CMK (cell line): ENCODE data around the gene PNPLA2.

Source experiments
- DNase-seq: peaks from one replicate; pipeline ENCODE4 v3.0.0-alpha.2; 2010; ENCODE audit warnings: low read depth

The PNPLA2 gene

DNA sequence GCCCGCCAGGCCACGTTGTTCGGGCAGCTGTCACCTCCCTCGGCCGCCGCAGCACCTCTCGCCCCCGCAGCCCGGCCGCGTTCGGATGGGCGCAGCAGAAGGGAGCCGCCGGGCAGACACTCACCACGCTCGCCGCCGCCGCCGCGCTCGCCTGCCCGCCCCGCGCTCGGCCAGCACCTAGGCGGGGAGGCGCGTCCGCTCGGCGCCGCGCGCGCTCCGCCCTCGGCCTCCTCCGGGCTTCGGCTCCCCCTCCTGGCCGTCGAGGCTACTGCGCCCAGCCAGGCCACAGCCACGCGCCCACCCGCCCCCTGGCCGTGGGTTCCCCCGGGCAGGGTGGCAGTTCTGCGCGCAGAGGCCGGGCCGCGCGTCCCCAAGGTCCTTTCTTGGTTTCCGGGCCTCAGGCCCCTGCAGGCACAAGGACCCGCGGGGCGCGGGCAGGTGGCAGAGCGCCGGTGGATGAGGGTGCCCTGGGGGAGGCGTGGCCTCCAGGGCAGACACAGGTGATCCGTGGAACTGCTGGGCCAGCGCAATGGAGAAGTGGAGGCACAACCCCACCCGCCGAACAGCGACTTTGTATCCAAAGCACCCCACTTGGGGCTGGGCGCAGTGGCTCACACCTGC, 20.5 kb upstream of the PNPLA2 start, which contains the start of gene SLC25A22:
Gene SLC25A22 (minus strand): TSS at position 189 of the 621 bp plus-strand sequence. CDS start 3,275 bp downstream, outside the sequence.
- no peak for DNase-seq

GRCh38 chr11:799641-800316, 18.9 kb upstream of the PNPLA2 start:
- DNase-seq = no peak

DNA sequence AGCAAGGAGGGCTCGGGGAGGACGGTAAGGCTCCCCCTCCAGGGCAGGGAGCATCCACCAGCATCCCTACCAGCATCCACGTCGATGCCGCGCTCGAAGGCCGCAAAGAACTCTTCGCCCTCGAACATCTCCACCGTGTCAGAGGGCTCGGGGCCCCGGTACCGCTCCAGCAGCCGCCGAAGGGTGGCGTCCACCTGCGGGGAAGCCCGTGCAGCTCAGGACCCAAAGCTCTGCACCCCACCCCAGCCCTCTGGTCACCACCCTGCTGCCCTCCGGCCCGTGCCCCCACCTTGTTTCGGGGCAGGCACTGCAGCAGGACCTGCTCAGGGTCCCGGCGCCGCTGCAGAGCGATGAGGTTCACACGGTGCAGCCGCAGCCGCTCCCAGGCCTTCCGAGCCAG, 18.2 kb upstream of the PNPLA2 start:
- no peak for DNase-seq

- DNase-seq = no peak
Observed at GRCh38 chr11:801097-801780, 17.5 kb upstream of the PNPLA2 start.

- DNase-seq = no peak
Observed at GRCh38 chr11:802018-802617, 16.6 kb upstream of the PNPLA2 start.

DNA sequence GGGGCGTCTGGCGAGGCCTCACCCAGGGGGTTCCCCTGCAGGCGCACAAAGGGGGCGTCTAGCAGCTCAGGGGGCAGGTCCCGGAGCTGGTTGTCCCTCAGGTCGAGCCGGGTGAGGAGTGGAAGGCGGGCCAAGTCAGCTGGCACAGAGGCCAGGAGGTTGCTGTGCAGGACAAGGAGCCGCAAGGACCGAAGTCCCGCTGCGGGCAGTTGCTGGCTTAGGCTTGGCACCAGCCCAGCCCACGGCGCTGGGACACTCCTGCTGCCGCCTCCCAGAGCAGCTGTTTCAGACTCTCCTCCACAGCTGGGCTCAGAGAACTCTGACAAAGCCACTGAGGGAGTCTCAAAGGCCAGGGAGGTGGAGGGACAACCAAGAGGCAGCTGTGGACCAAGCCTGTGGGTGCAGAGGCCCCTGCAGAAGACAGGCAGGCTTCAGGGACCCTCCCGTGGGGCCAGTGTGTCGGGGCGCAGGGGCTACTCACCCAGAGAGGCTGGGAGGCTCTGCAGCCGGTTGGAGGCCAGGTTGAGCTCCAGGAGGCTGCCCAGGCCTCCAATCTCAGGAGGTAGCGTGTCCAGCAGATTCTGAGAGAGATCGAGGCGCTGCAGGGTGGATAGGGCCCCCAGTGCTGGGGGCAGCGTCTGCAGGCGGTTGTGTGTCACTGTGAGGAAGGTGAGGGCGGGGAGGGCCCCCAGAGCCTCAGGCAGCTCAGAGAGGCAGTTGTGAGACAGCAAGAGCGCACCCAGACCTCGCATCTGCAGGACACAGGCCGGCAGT, 15.8 kb upstream of the PNPLA2 start:
- DNase-seq = no peak

GRCh38 chr11:803467-803742, 15.3 kb upstream of the PNPLA2 start:
- no peak for DNase-seq

DNA sequence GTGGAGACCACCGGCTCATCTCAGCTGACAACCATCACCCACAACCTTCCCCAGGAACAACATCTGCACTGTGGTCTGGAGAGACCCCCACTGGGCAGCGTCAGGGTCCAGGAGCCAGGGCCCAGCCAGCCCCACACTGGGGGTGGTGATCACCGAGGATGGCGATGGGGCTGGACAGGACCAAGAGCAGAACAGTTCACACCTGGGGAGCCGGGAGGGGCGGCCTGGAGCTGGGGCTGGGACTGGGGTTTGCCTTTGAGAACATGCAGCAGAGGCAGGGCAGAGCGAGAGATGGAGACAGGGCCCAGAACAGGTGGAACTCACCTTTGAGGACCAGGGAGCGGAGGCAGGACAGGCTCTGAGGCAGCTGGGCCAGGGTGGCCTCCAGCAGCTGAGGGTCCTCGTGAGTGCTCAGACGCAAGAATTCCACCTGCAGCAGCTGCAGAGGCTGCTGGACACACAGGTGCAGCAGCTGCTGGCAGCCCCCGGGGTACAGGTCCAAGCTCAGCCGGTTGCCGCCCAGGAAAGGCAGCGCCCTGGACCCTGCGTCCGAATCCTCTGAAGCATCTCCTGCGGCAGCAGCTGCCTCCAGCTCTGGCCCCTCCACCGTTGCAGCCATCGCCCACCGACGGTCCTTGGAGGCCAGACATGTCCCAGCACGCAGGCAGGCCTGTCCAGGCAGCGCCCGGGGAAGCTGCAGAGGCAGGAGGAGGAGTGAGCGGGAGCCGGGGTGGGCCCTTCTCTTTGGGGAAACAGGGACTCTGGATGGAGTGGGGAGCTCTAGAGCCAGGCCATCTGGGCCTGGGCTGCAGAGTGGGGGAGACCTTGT, 14.7 kb upstream of the PNPLA2 start:
- DNase-seq = no peak

DNA sequence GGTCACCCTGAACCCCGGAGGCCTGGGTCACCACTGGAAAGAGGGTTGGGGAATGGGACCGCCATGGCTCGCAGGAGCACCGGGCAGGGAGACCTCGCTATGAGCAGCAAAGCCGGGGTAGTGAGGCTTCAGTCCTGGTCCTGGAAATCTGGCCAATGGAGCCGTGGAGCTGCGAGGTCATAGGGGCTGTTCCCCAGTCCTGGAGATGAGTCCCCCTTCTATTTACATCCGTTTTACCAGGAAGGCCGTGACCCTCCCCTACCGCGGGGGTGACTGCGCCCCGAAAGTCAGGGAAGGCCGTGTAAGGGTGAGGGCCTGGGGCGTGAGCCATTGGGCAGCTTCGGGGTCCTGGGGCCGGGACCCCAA, 14.1 kb upstream of the PNPLA2 start:
- no peak for DNase-seq

DNA sequence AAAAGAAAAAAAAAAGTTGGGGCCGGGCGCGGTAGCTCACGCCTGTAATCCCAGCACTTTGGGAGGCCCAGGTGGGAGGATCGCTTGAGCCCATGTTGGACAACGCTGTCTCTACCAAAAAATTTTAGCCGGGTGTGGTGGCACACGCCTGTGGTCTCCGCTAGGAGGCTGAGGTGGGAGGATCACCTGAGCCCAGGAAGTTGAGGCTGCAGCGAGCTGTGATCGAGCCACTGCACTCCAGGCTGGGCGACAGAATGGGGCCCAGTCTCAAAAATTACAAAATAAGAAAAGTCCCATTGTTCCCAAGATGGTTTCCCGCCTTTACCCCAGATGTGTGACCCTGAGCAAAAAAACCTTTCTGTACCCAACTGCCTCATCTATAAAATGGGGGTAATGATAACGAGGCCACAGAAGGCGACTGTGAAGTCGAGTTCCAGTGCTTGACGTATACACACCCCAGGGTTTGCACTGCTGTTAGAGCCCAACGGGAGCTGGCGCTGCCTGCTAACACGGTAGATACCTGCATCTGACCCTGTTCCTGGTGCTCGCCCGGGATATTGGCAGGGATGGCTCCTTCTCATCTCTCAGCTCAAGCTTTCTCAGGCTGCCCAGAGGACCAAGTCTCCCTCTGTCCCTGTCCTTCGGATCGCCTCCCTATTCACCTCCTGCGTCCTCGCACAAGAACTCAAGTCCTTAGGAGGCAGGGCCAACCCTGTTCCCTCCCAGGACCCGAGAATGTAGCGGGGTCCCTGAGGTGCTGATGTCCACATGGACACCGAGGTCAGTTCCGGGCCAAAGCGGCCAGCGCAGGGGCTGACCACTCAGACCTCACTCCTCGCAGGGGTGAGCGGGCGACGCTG, 10.1 kb upstream of the PNPLA2 start:
- no peak for DNase-seq

DNA sequence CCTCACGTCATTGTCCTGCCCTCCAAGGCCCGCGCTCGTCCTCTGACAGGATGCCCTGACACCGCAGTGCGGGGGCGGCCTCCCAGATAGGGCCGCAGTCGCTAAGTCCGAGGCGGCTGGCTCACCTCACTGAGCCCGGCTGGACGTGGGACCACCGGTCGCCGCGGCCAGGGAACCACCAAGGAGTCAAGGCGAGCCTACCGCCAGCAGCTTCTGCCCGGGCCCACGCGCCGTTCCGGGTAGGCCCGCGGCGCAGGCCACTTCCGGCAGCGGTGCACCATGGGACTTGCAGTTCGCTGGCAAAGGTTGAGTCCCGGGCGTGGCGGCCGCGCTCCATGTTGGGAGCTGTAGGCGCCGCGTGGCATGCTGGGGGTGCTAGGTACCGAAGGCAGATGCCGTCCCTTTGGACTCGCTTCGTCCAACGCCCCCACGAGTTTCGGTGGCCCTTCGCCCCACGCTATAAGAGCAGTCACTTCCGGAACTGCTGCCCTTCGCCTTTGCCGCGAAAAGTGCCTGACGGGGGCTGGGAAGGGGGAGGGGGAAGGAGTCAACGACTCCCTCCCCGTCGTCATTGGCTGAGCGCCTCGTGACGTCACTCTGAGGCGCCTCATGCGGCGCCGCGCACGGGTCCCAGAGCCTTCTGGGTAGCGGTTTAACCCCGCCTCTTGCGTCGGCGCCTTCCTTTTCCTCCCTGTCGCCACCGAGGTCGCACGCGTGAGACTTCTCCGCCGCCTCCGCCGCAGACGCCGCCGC, 9.3 kb upstream of the PNPLA2 start, which contains the start of gene RPLP2:
Gene RPLP2 (plus strand): TSS at position 681 of the 753 bp plus-strand sequence. CDS start 268 bp downstream, outside the sequence.
- peak; percentile 83 for DNase-seq

DNA sequence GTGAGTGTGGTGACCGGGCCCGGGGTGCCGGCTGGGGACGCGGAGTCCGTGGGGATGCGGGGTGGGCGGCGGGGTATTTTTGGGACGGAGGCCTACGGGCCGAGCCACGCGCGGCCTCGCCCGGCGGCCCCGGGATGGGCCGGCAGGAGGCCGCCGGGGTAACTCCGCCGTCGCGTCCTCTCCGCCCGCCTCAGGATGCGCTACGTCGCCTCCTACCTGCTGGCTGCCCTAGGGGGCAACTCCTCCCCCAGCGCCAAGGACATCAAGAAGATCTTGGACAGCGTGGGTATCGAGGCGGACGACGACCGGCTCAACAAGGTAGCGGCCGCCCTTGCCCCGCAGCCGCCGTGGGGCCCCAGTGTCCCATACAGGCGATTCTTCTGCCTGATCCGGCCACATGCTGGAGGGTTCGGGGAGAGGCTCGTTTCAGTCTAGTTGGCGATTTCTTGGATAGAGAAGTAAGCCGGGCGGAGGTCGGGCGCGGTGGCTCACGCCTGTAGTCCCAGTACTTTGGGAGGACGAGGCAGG, 8.6 kb upstream of the PNPLA2 start:
- no peak for DNase-seq

GRCh38 chr11:811446-812245, 7.1 kb upstream of the PNPLA2 start:
- no peak for DNase-seq

- no peak for DNase-seq
Observed at GRCh38 chr11:812390-812789, 6.3 kb upstream of the PNPLA2 start.

- DNase-seq = no peak
Observed at GRCh38 chr11:813072-813455, 5.7 kb upstream of the PNPLA2 start.

- no peak for DNase-seq
Observed at GRCh38 chr11:813456-814096, 5.1 kb upstream of the PNPLA2 start.

GRCh38 chr11:815675-816432, 2.9 kb upstream of the PNPLA2 start:
- DNase-seq = no peak
